NB4 (cell line): ENCODE results near the gene MSRB3.

Experiments
- CTCF ChIP-seq: IDR thresholded peaks from one replicate; pipeline ENCODE4 v1.5.1; 2012; ENCODE audit warnings: low read depth, low read length
- MAX ChIP-seq: IDR thresholded peaks from 2 replicates; pipeline ENCODE4 v1.6.1; 2011; ENCODE audit warnings: low read depth, low read length
- POLR2A ChIP-seq: IDR thresholded peaks from 2 replicates; pipeline ENCODE4 v1.6.1; 2011; ENCODE audit warnings: mild to moderate bottlenecking; ENCODE audit not compliant: insufficient read length; ENCODE audit errors: extremely low read depth

GRCh38 chr12:65499167-65499566 lies 220.7 kb downstream of the MSRB3 start:
- TF ChIP-seq CTCF (no peak), MAX (no peak), POLR2A (no peak)
